NB4 (cell line): ENCODE results near the gene MAPK8IP3.

Source experiments
- MYC ChIP-seq: IDR thresholded peaks from 2 replicates; pipeline ENCODE4 v1.6.1; 2011; ENCODE audit warnings: low read depth, low read length
- POLR2A ChIP-seq: IDR thresholded peaks from 2 replicates; pipeline ENCODE4 v1.6.1; 2011; ENCODE audit warnings: mild to moderate bottlenecking; ENCODE audit not compliant: insufficient read length; ENCODE audit errors: extremely low read depth
- TF ChIP-seq, protein P1 (sequence below): IDR thresholded peaks from one replicate; pipeline ENCODE4 v1.5.1; 2012; ENCODE audit warnings: low read depth, low read length

DNA sequence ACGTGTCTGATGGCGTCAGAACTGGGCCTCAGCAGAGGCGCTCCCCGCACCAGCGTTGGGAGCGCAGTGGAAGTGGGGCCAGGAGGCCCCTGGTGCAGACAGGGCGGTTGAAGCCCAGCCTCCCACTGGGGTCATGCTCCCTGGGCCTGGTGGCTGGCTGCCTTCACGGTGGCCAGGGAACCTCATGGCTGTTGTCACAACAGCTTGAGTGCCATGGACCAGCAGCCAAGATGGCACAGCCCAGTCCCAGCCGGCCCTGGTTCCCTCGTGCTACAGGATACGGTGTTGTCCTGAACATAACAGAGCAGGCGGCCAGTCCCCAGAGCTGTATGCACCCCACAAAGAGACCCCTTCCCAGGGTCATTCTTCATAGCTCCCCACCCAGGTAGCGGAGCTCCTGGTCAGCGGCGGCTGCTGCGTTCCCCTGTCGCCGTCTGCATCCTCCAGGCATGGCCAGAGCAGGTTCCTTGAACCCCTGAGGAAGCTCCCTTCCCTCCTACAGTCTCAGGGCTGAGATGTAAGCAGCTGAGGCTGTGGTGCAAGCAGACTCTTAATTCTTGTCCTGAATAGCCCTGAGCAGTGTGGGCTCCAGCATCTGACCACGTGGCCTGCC, 35.7 kb downstream of the MAPK8IP3 start:
- TF ChIP-seq, protein P1, sequence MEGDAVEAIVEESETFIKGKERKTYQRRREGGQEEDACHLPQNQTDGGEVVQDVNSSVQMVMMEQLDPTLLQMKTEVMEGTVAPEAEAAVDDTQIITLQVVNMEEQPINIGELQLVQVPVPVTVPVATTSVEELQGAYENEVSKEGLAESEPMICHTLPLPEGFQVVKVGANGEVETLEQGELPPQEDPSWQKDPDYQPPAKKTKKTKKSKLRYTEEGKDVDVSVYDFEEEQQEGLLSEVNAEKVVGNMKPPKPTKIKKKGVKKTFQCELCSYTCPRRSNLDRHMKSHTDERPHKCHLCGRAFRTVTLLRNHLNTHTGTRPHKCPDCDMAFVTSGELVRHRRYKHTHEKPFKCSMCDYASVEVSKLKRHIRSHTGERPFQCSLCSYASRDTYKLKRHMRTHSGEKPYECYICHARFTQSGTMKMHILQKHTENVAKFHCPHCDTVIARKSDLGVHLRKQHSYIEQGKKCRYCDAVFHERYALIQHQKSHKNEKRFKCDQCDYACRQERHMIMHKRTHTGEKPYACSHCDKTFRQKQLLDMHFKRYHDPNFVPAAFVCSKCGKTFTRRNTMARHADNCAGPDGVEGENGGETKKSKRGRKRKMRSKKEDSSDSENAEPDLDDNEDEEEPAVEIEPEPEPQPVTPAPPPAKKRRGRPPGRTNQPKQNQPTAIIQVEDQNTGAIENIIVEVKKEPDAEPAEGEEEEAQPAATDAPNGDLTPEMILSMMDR = no peak
- TF ChIP-seq POLR2A (no peak), MYC (no peak)
